Endothelial cell of umbilical vein (primary cell): ENCODE results near the gene PRKG1. TPM values are rescaled to one million over a fixed set of nuclear protein-coding genes. Genes with fewer than 3 reads are reported as not detected.

Experiments
- BruUV-seq: library from RNA; stranded (reverse); fragments of 400-500 nt; replicated peaks from 2 replicates; lab custom pipeline; 2021; lab: Mats Ljungman, UMichigan
- CTCF ChIA-PET: fragments of 300-600, 350-600 bp; sonication (Branson Sonifier 250); formaldehyde crosslinking; loops from one replicate; lab custom pipeline; 2021; ENCODE audit warnings: antibody characterized with exemption, inconsistent platforms; lab: Charles Lee
- POLR2A ChIA-PET: fragments of 300-600, 350-600 bp; sonication (Branson Sonifier 250); formaldehyde crosslinking; loops from one replicate; lab custom pipeline; 2021; ENCODE audit warnings: antibody characterized with exemption, inconsistent platforms; lab: Charles Lee
- DNase-seq: peaks from one replicate; pipeline ENCODE4 v3.0.0-alpha.2; 2011; ENCODE audit warnings: low read depth, low spot score
- FAIRE-seq: peaks from 2 replicates; lab custom pipeline; 2011; peaks lifted over from hg19 to GRCh38; lab: Jason Lieb, UNC
- H2AFZ ChIP-seq: 2 replicates; pipeline ENCODE4 v1.6.0; 2012; ENCODE audit warnings: low read depth, low read length, control low read depth, inconsistent platforms
- H3K27ac ChIP-seq: 2 replicates; pipeline ENCODE4 v1.5.1; 2011; ENCODE audit warnings: low read depth, mild to moderate bottlenecking, control low read depth, low read length, moderate library complexity; ENCODE audit not compliant: insufficient read depth
- H3K27me3 ChIP-seq, 2 experiments: 2 replicates each; pipeline versions ENCODE4 v1.6.0 to v1.6.1; 2011; ENCODE audit warnings: low read length in 2 of 2, mixed read lengths in 1 of 2; ENCODE audit not compliant: control insufficient read depth in 2 of 2, insufficient read depth in 2 of 2
- H3K36me3 ChIP-seq, 2 experiments: 2 replicates in 1 of 2; 3 replicates in 1 of 2; pipeline ENCODE4 v1.5.1; 2011; ENCODE audit warnings: low read length in 2 of 2, mild to moderate bottlenecking in 1 of 2, moderate library complexity in 1 of 2; ENCODE audit not compliant: control insufficient read depth in 2 of 2, insufficient read depth in 2 of 2; ENCODE audit errors: extremely low read depth in 1 of 2
- H3K4me1 ChIP-seq: 3 replicates; pipeline ENCODE4 v1.5.1; 2011; ENCODE audit warnings: mild to moderate bottlenecking, low read length; ENCODE audit not compliant: control insufficient read depth, insufficient read depth; ENCODE audit errors: extremely low read depth
- H3K4me2 ChIP-seq: 2 replicates; pipeline ENCODE4 v1.6.1; 2011; ENCODE audit warnings: low read length, control low read depth, mixed read lengths; ENCODE audit not compliant: insufficient read depth
- H3K4me3 ChIP-seq, 3 experiments: fragments of 200-600 bp in 1 of 3; sonication (generic), shearing (Covaris generic) in 1 of 3; replicated peaks in 1 of 3; 2 replicates each; pipeline ENCODE4 v1.5.1; 2011 to 2016; ENCODE audit warnings: control low read depth in 3 of 3, low read length in 3 of 3, mild to moderate bottlenecking in 2 of 3, inconsistent platforms in 1 of 3, low read depth in 1 of 3, moderate library complexity in 1 of 3; ENCODE audit not compliant: insufficient read depth in 1 of 3
- H3K79me2 ChIP-seq: 2 replicates; pipeline ENCODE4 v1.6.0; 2012; ENCODE audit warnings: low read length, inconsistent platforms; ENCODE audit not compliant: control insufficient read depth, insufficient read depth
- H3K9ac ChIP-seq: replicated peaks from 2 replicates; pipeline ENCODE3; 2011; ENCODE audit warnings: low read length, control low read depth; ENCODE audit not compliant: insufficient read depth; ENCODE audit errors: extremely low read depth
- H3K9me1 ChIP-seq: replicated peaks from 3 replicates; pipeline ENCODE4 v1.6.0; 2011; ENCODE audit warnings: mild to moderate bottlenecking, low read length; ENCODE audit not compliant: control insufficient read depth, insufficient read depth; ENCODE audit errors: extremely low read depth
- H3K9me3 ChIP-seq: replicated peaks from 2 replicates; pipeline ENCODE4 v1.5.1; 2012; ENCODE audit warnings: low read length, inconsistent platforms; ENCODE audit not compliant: control insufficient read depth, insufficient read depth
- H4K20me1 ChIP-seq: replicated peaks from 2 replicates; pipeline ENCODE3; 2011; ENCODE audit warnings: mild to moderate bottlenecking, low read length; ENCODE audit not compliant: control insufficient read depth, insufficient read depth; ENCODE audit errors: extremely low read depth
- EZH2 ChIP-seq: IDR thresholded peaks from 2 replicates; pipeline ENCODE4 v1.6.1; 2012; ENCODE audit warnings: borderline replicate concordance, low read depth, mild to moderate bottlenecking, moderate library complexity, low read length, inconsistent platforms; ENCODE audit not compliant: severe bottlenecking
- FOS ChIP-seq: IDR thresholded peaks from 2 replicates; pipeline ENCODE4 v1.6.1; 2011; ENCODE audit warnings: mild to moderate bottlenecking, low read length, moderate library complexity, borderline replicate concordance; ENCODE audit not compliant: insufficient read depth
- GATA2 ChIP-seq: IDR thresholded peaks from 2 replicates; pipeline ENCODE4 v1.7.0; 2011; ENCODE audit warnings: low read depth, mild to moderate bottlenecking, moderate library complexity, mixed read lengths, low read length; ENCODE audit not compliant: insufficient read length, insufficient read depth
- JUN ChIP-seq: IDR thresholded peaks from 2 replicates; pipeline ENCODE4 v1.6.1; 2011; ENCODE audit warnings: borderline replicate concordance, low read depth; ENCODE audit not compliant: insufficient read length, insufficient read depth
- MYC ChIP-seq: IDR thresholded peaks from one replicate; pipeline ENCODE4 v1.6.1; 2011; ENCODE audit warnings: mild to moderate bottlenecking, low read depth, low read length
- POLR2A ChIP-seq: IDR thresholded peaks from 2 replicates; pipeline ENCODE4 v1.6.1; 2012; ENCODE audit warnings: low read depth, mild to moderate bottlenecking, control low read depth, low read length
- POLR2AphosphoS5 ChIP-seq: IDR thresholded peaks from 2 replicates; pipeline ENCODE4 v1.6.1; 2012; ENCODE audit warnings: low read depth, mild to moderate bottlenecking, control low read depth, low read length, moderate library complexity; ENCODE audit not compliant: insufficient read depth
- dilution Hi-C: fragments of 300-500 bp; cut with MboI; formaldehyde crosslinking; loops from one replicate; pipeline ENCODE4 v1.15.0; 2019; ENCODE audit warnings: low sequenced_read_pairs; ENCODE audit not compliant: extremely low pct_ligation_motif_present
- intact Hi-C: fragments of 100-400 bp; cut with micrococcal nuclease; formaldehyde crosslinking; loops from one replicate; pipeline ENCODE4 v1.10.0; 2022
- polyA plus RNA-seq, 4 experiments: library from polyadenylated mRNA; depleted of rRNA in 3 of 4; stranded (reverse) in 3 of 4; unstranded in 1 of 4; fragments of >200 nt; gene quantifications; 2 replicates each; pipeline versions ENCODE4 v1.2.1 to v1.2.3, GENCODE V29; 2011 to 2012; ENCODE audit warnings: missing spikeins in 1 of 4
- total RNA-seq: library from RNA; stranded (reverse); gene quantifications from 2 replicates; pipeline ENCODE4 v1.2.3, GENCODE V29; 2021
- TF ChIP-seq, protein P1 (sequence below): IDR thresholded peaks from 2 replicates; pipeline ENCODE4 v1.6.1; 2011; ENCODE audit not compliant: insufficient read depth, insufficient read length
- TF ChIP-seq, protein P2 (sequence below), 2 donors: IDR thresholded peaks; 1 replicate in 1 of 2; 2 replicates in 1 of 2; pipeline ENCODE4 v1.5.1; 2011; ENCODE audit warnings: low read length in 2 of 2, mild to moderate bottlenecking in 2 of 2, moderate library complexity in 2 of 2, control low read depth in 1 of 2, inconsistent platforms in 1 of 2, low read depth in 1 of 2; ENCODE audit not compliant: insufficient read depth in 1 of 2; ENCODE audit errors: extremely low read depth in 1 of 2

Gene PRKG1
- total and polyA plus RNA-seq, 2 donors (not counting 3 experiments of a cell fraction or from before 2014, with no cell fraction given), result 0.01 to 0.18 TPM

DNA sequence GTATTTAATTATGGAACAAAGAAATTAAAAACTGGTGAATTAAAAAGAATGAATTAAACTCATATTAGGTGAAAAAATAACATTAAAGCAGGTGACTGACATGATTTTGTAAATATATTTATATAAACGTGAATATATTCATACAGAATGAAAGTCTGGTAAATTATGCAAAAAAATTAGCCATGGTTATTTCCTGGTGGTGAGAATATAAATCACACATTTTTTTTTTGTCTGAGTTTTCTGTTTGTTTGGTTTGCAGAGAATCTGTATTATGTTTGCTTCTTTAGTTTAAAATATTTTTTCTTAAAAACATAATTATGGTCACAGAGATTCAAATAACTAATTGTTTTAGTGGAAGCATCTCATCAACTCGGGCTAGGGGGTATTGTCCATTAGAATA lies 698.1 kb downstream of the PRKG1 start:
- BruUV-seq, result no TSS peak
- intact Hi-C loops (no loop called here), dilution Hi-C loops (no loop called here)
- H3K36me3 ChIP-seq, result no peaks in the 10 kb centered on the region
- no peaks in the 10 kb centered on the region for H3K4me1 ChIP-seq
- TF ChIP-seq EZH2 (no peak), POLR2A (no peak), FOS (no peak), JUN (no peak), POLR2AphosphoS5 (no peak), GATA2 (no peak), MYC (no peak)
- TF ChIP-seq, protein P1, sequence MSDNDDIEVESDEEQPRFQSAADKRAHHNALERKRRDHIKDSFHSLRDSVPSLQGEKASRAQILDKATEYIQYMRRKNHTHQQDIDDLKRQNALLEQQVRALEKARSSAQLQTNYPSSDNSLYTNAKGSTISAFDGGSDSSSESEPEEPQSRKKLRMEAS, result no peak
- TF ChIP-seq, protein P2, sequence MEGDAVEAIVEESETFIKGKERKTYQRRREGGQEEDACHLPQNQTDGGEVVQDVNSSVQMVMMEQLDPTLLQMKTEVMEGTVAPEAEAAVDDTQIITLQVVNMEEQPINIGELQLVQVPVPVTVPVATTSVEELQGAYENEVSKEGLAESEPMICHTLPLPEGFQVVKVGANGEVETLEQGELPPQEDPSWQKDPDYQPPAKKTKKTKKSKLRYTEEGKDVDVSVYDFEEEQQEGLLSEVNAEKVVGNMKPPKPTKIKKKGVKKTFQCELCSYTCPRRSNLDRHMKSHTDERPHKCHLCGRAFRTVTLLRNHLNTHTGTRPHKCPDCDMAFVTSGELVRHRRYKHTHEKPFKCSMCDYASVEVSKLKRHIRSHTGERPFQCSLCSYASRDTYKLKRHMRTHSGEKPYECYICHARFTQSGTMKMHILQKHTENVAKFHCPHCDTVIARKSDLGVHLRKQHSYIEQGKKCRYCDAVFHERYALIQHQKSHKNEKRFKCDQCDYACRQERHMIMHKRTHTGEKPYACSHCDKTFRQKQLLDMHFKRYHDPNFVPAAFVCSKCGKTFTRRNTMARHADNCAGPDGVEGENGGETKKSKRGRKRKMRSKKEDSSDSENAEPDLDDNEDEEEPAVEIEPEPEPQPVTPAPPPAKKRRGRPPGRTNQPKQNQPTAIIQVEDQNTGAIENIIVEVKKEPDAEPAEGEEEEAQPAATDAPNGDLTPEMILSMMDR (IDR thresholded peaks at IDR 0.05; ENCODE audit: extremely low read depth in 1 of 2, insufficient read depth in 1 of 2, low read depth in 1 of 2, low read length in 2 of 2), result no peak
- H3K4me2 ChIP-seq, result no peak overlapping the region
- H3K27me3 ChIP-seq, result no peaks in the 10 kb centered on the region
- no peaks in the 10 kb centered on the region for H4K20me1 ChIP-seq
- H2AFZ ChIP-seq, result no peak overlapping the region
- no peak overlapping the region for H3K4me3 ChIP-seq
- CTCF ChIA-PET, result interaction anchor here (1.6 kb wide), 1 partner anchor 7 kb away, joined by 4 read pairs; no protein-coding TSS in a partner anchor
- FAIRE-seq, result no peak
- POLR2A ChIA-PET, result no interaction called here
- no peak overlapping the region for H3K9ac ChIP-seq
- no peaks in the 10 kb centered on the region for H3K79me2 ChIP-seq
- no peak overlapping the region for H3K27ac ChIP-seq
- no peaks in the 10 kb centered on the region for H3K9me3 ChIP-seq
- no peaks in the 10 kb centered on the region for H3K9me1 ChIP-seq
- no peak for DNase-seq
